Urinary bladder (tissue), 4 donors: Measurements from ENCODE around the gene PIGV. TPM values are rescaled to one million over a fixed set of nuclear protein-coding genes. Genes with fewer than 3 reads are reported as not detected.

Experiments
- DNase-seq: peaks from one replicate; pipeline ENCODE4 v3.0.0-alpha.2; 2015; ENCODE audit errors: extremely low spot score
- H3K27ac ChIP-seq: one replicate; pipeline ENCODE4 v1.5.1; 2013; ENCODE audit warnings: low read depth, mild to moderate bottlenecking, moderate library complexity
- H3K36me3 ChIP-seq: one replicate; pipeline ENCODE4 v1.6.1; 2013; ENCODE audit warnings: mild to moderate bottlenecking, moderate library complexity; ENCODE audit not compliant: insufficient read depth
- H3K4me1 ChIP-seq: one replicate; pipeline ENCODE4 v1.6.1; 2013; ENCODE audit warnings: mild to moderate bottlenecking, moderate library complexity; ENCODE audit not compliant: insufficient read depth
- H3K4me3 ChIP-seq: one replicate; pipeline ENCODE4 v1.5.1; 2013; ENCODE audit warnings: low read depth, low read length
- WGBS: extraction: QIAGEN DNeasy Blood & Tissue Kit; methylation state at CpG from one replicate; pipeline ENCODE4 v1.1.7; 2013; 5-methylcytosine and 5-hydroxymethylcytosine counted together
- polyA plus RNA-seq: library from polyadenylated mRNA; stranded (reverse); fragments of 200-250 nt; gene quantifications from one replicate; pipeline ENCODE4 v1.2.3, GENCODE V29; 2013
- total RNA-seq: library from RNA; depleted of rRNA; stranded (reverse); fragments of >200 nt; gene quantifications from one replicate; pipeline ENCODE4 v1.2.3, GENCODE V29; 2014
- donor health status: healthy with polysubstance abuse.
- donor health status: healthy.

Gene PIGV
- total and polyA plus RNA-seq, 2 donors = 13.4 to 17.4 TPM

GRCh38 chr1:26754086-26754874 is 33.5 kb upstream of the PIGV start:
- 75% methylated on average over 5 of the region's 5 CpGs for WGBS
- Histone ChIP-seq H3K4me3 (no peak overlapping the region), H3K27ac (no peak overlapping the region), H3K4me1 (peaks cover 3% of the 10 kb centered on the region), H3K36me3 (peaks cover 1% of the 10 kb centered on the region)
- DNase-seq = no peak

GRCh38 chr1:26758358-26758757 is 29.4 kb upstream of the PIGV start:
- 98% methylated on average over 3 of the region's 3 CpGs for WGBS

GRCh38 chr1:26759531-26759930 is 28.2 kb upstream of the PIGV start:
- Histone ChIP-seq H3K4me1 (peaks cover 3% of the 10 kb centered on the region), H3K36me3 (no peaks in the 10 kb centered on the region), H3K27ac (no peak overlapping the region), H3K4me3 (no peak overlapping the region)
- no peak for DNase-seq

More at GRCh38 chr1:26758358-26758757, 29.4 kb upstream of the PIGV start:
- Histone ChIP-seq H3K4me1 (peaks cover 3% of the 10 kb centered on the region), H3K4me3 (no peak overlapping the region), H3K36me3 (no peaks in the 10 kb centered on the region), H3K27ac (no peak overlapping the region)
- DNase-seq = no peak

- 64% methylated on average over 3 of the region's 3 CpGs for WGBS
These were observed 26.5 kb upstream of the PIGV start for GRCh38 chr1:26761217-26761616.

DNA sequence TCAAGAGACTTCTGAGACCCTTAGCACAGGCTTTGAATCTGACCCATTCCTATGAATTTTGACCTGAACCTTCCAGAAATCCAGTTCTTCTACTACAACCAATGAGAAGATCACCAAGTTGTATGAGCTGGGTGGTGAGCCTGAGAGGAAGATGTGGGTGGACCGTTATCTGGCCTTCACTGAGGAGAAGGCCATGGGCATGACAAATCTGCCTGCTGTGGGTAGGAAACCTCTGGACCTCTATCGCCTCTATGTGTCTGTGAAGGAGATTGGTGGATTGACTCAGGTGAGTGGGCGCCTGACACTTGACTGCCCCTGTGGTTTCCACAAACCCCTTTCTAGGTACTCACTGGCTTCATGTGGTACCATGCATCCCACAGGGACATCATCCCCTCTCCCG is 20.0 kb upstream of the PIGV start:
- Histone ChIP-seq H3K27ac (no peak overlapping the region), H3K4me3 (no peak overlapping the region), H3K36me3 (peaks cover 5% of the 10 kb centered on the region), H3K4me1 (no peaks in the 10 kb centered on the region)
- WGBS = 87% methylated on average over 4 of the region's 4 CpGs
- DNase-seq = no peak

More at GRCh38 chr1:26761217-26761616, 26.5 kb upstream of the PIGV start:
- no peaks in the 10 kb centered on the region for H3K4me1 ChIP-seq
- DNase-seq = no peak
- H3K36me3 ChIP-seq = no peaks in the 10 kb centered on the region
- no peak overlapping the region for H3K27ac ChIP-seq
- H3K4me3 ChIP-seq = no peak overlapping the region

- no peak for DNase-seq
- H3K27ac ChIP-seq = no peak overlapping the region
These were observed 19.0 kb upstream of the PIGV start for GRCh38 chr1:26768755-26769154.

GRCh38 chr1:26771285-26771642 is 16.5 kb upstream of the PIGV start:
- 43% methylated on average over 3 of the region's 3 CpGs for WGBS
- no peak for DNase-seq
- Histone ChIP-seq H3K4me3 (no peak overlapping the region), H3K4me1 (no peaks in the 10 kb centered on the region), H3K27ac (no peak overlapping the region), H3K36me3 (peaks cover 11% of the 10 kb centered on the region)

More at GRCh38 chr1:26768755-26769154, 19.0 kb upstream of the PIGV start:
- Histone ChIP-seq H3K36me3 (peaks cover 10% of the 10 kb centered on the region), H3K4me3 (no peak overlapping the region), H3K4me1 (no peaks in the 10 kb centered on the region)
- WGBS = 22% methylated on average over 3 of the region's 3 CpGs

DNA sequence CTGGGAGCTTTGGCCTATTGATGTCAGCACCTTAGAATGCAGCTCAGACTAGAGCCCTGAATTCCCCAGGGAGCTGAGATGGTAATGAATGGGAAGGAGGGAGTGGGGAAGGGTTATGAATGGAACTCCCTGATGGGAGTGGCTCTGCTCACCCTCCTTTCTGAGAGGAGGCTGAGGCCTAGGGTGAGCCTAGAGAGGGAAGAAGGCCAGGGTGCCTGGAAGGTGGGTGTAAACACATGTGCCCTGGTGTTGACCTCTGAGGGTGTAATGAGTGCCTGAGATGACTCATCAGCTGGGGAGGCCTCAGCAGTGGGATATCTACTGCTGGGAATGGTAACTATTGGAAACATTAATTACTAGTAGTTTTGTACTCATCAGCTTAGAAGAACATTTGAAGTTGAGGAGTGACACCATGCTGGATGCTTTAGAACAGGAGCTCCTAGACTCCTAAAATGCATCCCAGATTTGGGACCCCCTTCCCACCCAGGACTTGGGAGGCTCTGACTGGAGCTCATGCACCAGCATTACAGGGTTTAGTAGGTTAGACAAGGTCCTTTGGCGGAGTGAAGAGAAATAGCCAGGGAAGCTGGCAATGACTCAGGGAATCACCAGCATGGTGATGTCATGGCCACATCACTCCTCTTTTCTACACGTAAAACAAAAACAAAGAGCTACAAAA is 16.0 kb upstream of the PIGV start:
- 54% methylated on average over 2 of the region's 2 CpGs for WGBS
- peaks cover 11% of the 10 kb centered on the region for H3K36me3 ChIP-seq
- DNase-seq = no peak

DNA sequence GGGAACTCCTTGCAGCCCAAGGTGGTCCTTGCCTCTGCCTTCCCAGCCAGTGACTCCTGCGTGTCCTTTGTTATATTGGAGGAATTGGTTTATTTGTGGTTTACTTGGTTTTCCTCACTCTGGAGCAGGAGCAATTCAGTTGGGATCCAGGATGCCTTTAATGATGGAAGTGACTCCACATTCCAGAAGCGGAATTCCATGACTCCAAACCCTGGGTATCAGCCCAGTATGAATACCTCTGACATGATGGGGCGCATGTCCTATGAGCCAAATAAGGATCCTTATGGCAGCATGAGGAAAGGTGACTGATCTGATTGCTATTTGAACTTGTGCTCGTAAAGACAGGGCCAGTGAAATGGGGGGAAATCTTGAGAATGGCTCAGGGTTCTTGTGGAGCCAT is 15.1 kb upstream of the PIGV start:
- WGBS = 61% methylated on average over 4 of the region's 4 CpGs
- Histone ChIP-seq H3K4me3 (no peak overlapping the region), H3K4me1 (no peaks in the 10 kb centered on the region), H3K36me3 (peaks cover 11% of the 10 kb centered on the region), H3K27ac (no peak overlapping the region)
- no peak for DNase-seq

More for the DNA sequence above, 16.0 kb upstream of the PIGV start:
- Histone ChIP-seq H3K4me3 (no peak overlapping the region), H3K27ac (peak overlapping the region; percentile 14), H3K4me1 (no peaks in the 10 kb centered on the region)

DNA sequence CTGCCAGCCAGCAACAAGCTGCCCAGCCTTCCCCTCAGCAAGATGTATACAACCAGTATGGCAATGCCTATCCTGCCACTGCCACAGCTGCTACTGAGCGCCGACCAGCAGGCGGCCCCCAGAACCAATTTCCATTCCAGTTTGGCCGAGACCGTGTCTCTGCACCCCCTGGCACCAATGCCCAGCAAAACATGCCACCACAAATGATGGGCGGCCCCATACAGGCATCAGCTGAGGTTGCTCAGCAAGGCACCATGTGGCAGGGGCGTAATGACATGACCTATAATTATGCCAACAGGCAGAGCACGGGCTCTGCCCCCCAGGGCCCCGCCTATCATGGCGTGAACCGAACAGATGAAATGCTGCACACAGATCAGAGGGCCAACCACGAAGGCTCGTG is 13.3 kb upstream of the PIGV start:
- 97% methylated on average over 13 of the region's 13 CpGs for WGBS
- DNase-seq = no peak
- peaks cover 17% of the 10 kb centered on the region for H3K36me3 ChIP-seq
- no peak overlapping the region for H3K27ac ChIP-seq
- H3K4me3 ChIP-seq = no peak overlapping the region
- H3K4me1 ChIP-seq = no peaks in the 10 kb centered on the region

GRCh38 chr1:26775666-26776065 is 12.1 kb upstream of the PIGV start:
- no peaks in the 10 kb centered on the region for H3K4me1 ChIP-seq
- WGBS = 42% methylated on average over 4 of the region's 4 CpGs
- no peak overlapping the region for H3K4me3 ChIP-seq
- peaks cover 17% of the 10 kb centered on the region for H3K36me3 ChIP-seq
- no peak for DNase-seq
- H3K27ac ChIP-seq = no peak overlapping the region

DNA sequence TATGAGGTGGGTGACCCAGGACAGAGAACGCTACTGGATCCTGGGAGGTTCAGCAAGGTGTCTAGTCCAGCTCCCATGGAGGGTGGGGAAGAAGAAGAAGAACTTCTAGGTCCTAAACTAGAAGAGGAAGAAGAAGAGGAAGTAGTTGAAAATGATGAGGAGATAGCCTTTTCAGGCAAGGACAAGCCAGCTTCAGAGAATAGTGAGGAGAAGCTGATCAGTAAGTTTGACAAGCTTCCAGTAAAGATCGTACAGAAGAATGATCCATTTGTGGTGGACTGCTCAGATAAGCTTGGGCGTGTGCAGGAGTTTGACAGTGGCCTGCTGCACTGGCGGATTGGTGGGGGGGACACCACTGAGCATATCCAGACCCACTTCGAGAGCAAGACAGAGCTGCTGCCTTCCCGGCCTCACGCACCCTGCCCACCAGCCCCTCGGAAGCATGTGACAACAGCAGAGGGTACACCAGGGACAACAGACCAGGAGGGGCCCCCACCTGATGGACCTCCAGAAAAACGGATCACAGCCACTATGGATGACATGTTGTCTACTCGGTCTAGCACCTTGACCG is 8.6 kb upstream of the PIGV start:
- no peak for DNase-seq
- Histone ChIP-seq H3K4me1 (no peaks in the 10 kb centered on the region), H3K27ac (no peak overlapping the region), H3K36me3 (peaks cover 6% of the 10 kb centered on the region), H3K4me3 (no peak overlapping the region)
- WGBS = 76% methylated on average over 11 of the region's 11 CpGs

DNA sequence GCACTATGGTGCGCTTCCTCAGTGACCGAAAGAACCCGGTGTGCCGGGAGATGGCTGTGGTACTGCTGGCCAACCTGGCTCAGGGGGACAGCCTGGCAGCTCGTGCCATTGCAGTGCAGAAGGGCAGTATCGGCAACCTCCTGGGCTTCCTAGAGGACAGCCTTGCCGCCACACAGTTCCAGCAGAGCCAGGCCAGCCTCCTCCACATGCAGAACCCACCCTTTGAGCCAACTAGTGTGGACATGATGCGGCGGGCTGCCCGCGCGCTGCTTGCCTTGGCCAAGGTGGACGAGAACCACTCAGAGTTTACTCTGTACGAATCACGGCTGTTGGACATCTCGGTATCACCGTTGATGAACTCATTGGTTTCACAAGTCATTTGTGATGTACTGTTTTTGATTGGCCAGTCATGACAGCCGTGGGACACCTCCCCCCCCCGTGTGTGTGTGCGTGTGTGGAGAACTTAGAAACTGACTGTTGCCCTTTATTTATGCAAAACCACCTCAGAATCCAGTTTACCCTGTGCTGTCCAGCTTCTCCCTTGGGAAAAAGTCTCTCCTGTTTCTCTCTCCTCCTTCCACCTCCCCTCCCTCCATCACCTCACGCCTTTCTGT is 7.3 kb upstream of the PIGV start:
- no peaks in the 10 kb centered on the region for H3K4me1 ChIP-seq
- DNase-seq = no peak
- H3K36me3 ChIP-seq = peaks cover 6% of the 10 kb centered on the region
- no peak overlapping the region for H3K4me3 ChIP-seq
- 88% methylated on average over 21 of the region's 21 CpGs for WGBS
- H3K27ac ChIP-seq = no peak overlapping the region
